Subcutaneous abdominal adipose tissue (tissue), 5 donors: ENCODE data around the gene C9orf50.

ENCODE experiments used
- H3K27ac ChIP-seq: one replicate; pipeline ENCODE4 v1.7.0; 2013; ENCODE audit warnings: low read depth, mild to moderate bottlenecking, inconsistent platforms, low read length, moderate library complexity
- H3K27me3 ChIP-seq, 5 donors: one replicate each; pipeline ENCODE4 v1.7.0; 2013; ENCODE audit warnings: low read length in 5 of 5, inconsistent platforms in 1 of 5; ENCODE audit not compliant: control insufficient read depth in 5 of 5, insufficient read depth in 4 of 5
- H3K36me3 ChIP-seq, 5 donors: one replicate each; pipeline ENCODE4 v1.7.0; 2013; ENCODE audit warnings: low read length in 5 of 5; ENCODE audit not compliant: control insufficient read depth in 5 of 5, insufficient read depth in 5 of 5
- H3K4me1 ChIP-seq, 5 donors: one replicate each; pipeline ENCODE4 v1.7.0; 2013; ENCODE audit warnings: low read length in 5 of 5, mild to moderate bottlenecking in 3 of 5, moderate library complexity in 1 of 5; ENCODE audit not compliant: control insufficient read depth in 5 of 5, insufficient read depth in 5 of 5
- H3K4me3 ChIP-seq, 5 donors: one replicate each; pipeline ENCODE4 v1.7.0; 2013; ENCODE audit warnings: low read length in 5 of 5, low read depth in 1 of 5
- H3K9ac ChIP-seq, 5 donors: one replicate each; pipeline ENCODE4 v1.7.0; 2013; ENCODE audit warnings: low read length in 5 of 5, mild to moderate bottlenecking in 4 of 5, moderate library complexity in 3 of 5
- H3K9me3 ChIP-seq, 5 donors: one replicate each; pipeline ENCODE4 v1.7.0; 2013; ENCODE audit warnings: low read length in 5 of 5; ENCODE audit not compliant: control insufficient read depth in 5 of 5
- donor health status: healthy.
- donor health status: healthy.
- donor health status: healthy.
- donor health status: healthy.
- donor health status: healthy.

The C9orf50 gene

GRCh38 chr9:129648764-129649115 lies 27.8 kb upstream of the C9orf50 start:
- Histone ChIP-seq H3K9ac (no peak overlapping the region), H3K9me3 (no peaks in the 10 kb centered on the region), H3K27me3 (no peaks in the 10 kb centered on the region), H3K4me1 (peaks cover 0 to 5% (median 5%) of the 10 kb centered on the region in 5 donors), H3K36me3 (no peaks in the 10 kb centered on the region), H3K27ac (no peak overlapping the region), H3K4me3 (no peak overlapping the region)

DNA sequence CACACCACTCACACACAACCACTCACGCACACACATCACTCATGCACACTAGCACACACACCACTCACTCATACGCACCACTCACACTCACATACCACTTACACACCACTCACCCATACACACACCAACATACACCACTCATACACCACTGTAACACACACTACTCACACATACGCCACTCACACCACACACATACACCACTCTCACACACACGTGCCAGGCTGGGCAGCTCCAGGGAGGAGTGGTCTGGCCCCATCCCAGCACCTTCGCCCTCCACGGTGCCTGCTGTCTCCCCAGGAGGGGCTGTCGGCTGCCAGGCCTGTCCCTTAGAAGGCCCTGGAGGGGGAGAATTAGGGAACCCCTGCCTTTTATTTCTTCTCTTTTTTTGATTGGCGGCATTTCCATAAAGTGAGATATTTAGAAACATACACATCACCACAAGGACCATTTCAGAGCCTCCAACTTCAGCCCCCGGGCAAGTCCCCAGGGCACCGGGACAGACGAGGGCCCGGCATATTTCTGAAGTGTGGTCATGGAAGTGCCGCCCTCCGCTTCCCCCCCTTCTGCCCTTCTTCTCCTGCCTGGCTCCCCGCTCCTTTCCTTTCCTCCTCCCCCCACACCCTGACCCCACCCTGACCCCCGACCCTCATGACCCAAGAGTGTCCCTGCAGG lies 27.3 kb upstream of the C9orf50 start:
- no peak overlapping the region for H3K9ac ChIP-seq
- peaks cover 0 to 5% (median 5%) of the 10 kb centered on the region in 5 donors for H3K4me1 ChIP-seq
- H3K9me3 ChIP-seq, result no peaks in the 10 kb centered on the region
- no peaks in the 10 kb centered on the region for H3K36me3 ChIP-seq
- no peak overlapping the region for H3K27ac ChIP-seq
- H3K27me3 ChIP-seq, result no peaks in the 10 kb centered on the region
- H3K4me3 ChIP-seq, result no peak overlapping the region

DNA sequence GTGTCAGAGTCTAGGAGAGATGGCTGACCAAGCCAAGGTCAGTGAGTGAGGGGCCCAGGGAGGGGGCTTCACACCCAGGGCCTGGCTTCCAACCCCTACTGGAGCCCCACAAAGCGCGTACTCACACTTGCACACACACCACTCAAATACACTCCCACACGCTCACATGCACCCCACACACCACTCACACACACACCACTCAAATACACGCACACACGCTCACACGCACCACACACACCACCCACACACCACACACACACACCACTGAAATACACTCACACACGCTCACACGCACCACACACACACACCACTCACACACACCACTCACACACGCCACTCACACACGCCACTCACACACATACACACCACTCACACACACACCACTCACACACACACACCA lies 26.7 kb upstream of the C9orf50 start:
- Histone ChIP-seq H3K36me3 (no peaks in the 10 kb centered on the region), H3K4me1 (peaks cover 0 to 6% (median 5%) of the 10 kb centered on the region in 5 donors), H3K9me3 (no peaks in the 10 kb centered on the region), H3K27me3 (no peaks in the 10 kb centered on the region), H3K27ac (no peak overlapping the region), H3K4me3 (no peak overlapping the region), H3K9ac (no peak overlapping the region)

DNA sequence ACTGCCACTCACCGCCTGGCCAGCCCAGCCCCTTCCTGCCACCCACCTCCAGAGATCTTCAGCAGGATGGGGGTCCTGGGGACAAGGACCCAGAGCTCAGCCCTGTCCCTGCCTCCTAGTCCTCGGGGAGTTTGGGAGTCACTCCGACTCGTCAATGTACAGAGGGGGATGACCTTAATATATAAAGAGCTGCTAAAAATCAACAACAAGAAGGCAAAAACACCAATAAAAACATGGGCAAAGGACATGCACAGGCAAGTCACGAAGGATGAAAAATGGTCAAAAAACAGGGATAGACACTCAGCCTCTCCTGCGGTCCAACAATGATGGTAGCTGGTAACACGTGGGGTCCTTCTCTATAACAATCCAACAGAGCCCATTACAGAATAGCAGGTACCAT lies 25.8 kb upstream of the C9orf50 start:
- Histone ChIP-seq H3K4me3 (no peak overlapping the region), H3K27ac (no peak overlapping the region), H3K27me3 (no peaks in the 10 kb centered on the region)

DNA sequence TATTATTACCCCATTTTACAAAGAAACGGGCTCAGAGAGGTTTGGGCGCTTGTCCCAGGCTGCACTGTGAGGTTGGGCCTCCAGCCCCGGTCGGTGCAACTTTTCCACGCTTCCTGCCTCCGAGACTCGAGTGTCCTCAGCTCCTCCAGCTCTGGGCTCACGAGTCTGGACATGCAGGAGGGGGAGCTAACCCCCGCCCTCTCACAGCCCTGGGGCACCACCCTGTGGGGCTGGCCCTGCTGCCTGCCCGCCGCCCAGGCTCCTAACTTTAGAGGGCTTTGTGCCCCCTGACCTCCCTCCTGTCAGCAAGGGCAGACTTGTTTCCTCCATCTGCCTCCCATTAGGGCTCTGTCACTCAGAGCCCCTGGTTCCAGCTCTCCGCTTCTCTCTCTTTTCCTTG lies 25.4 kb upstream of the C9orf50 start:
- no peaks in the 10 kb centered on the region for H3K27me3 ChIP-seq
- no peaks in the 10 kb centered on the region for H3K9me3 ChIP-seq
- no peak overlapping the region for H3K9ac ChIP-seq
- peaks cover under 1 to 15% (median 10%) of the 10 kb centered on the region in 5 donors for H3K4me1 ChIP-seq
- no peak overlapping the region for H3K27ac ChIP-seq
- no peaks in the 10 kb centered on the region for H3K36me3 ChIP-seq
- H3K4me3 ChIP-seq, result no peak overlapping the region

More for the DNA sequence above, 25.8 kb upstream of the C9orf50 start:
- Histone ChIP-seq H3K4me1 (peaks cover 0 to 10% (median 6%) of the 10 kb centered on the region in 5 donors), H3K9me3 (no peaks in the 10 kb centered on the region), H3K9ac (no peak overlapping the region), H3K36me3 (no peaks in the 10 kb centered on the region)

- peaks cover 10 to 28% (median 24%) of the 10 kb centered on the region in 5 donors for H3K4me1 ChIP-seq
- no peaks in the 10 kb centered on the region for H3K27me3 ChIP-seq
- no peak overlapping the region for H3K9ac ChIP-seq
- no peaks in the 10 kb centered on the region for H3K9me3 ChIP-seq
- no peak overlapping the region for H3K4me3 ChIP-seq
- H3K27ac ChIP-seq, result no peak overlapping the region
- H3K36me3 ChIP-seq, result no peaks in the 10 kb centered on the region
These were observed 24.0 kb upstream of the C9orf50 start for GRCh38 chr9:129644902-129645301.

GRCh38 chr9:129644365-129644764 lies 23.5 kb upstream of the C9orf50 start:
- Histone ChIP-seq H3K27ac (no peak overlapping the region), H3K9ac (no peak overlapping the region)

GRCh38 chr9:129643706-129644105 lies 22.8 kb upstream of the C9orf50 start:
- Histone ChIP-seq H3K9ac (no peak overlapping the region), H3K27ac (no peak overlapping the region)

More at GRCh38 chr9:129644365-129644764, 23.5 kb upstream of the C9orf50 start:
- Histone ChIP-seq H3K36me3 (peaks cover 0 to 4% (median under 1%) of the 10 kb centered on the region in 5 donors), H3K27me3 (no peaks in the 10 kb centered on the region), H3K4me3 (no peak overlapping the region), H3K9me3 (no peaks in the 10 kb centered on the region), H3K4me1 (peaks cover 10 to 31% (median 27%) of the 10 kb centered on the region in 5 donors)

GRCh38 chr9:129641750-129642585 lies 21.1 kb upstream of the C9orf50 start, which contains the start of gene ASB6:
Gene ASB6, minus strand, starts transcription at chr9:129642151. Its CDS starts 152 bp downstream, at chr9:129641999.
- Histone ChIP-seq H3K36me3 (peaks cover 0 to 28% (median 25%) of the 10 kb centered on the region in 5 donors), H3K4me3 (peak within 1 kb of the TSS; percentile 84 to 98 (median 94)), H3K27ac (peak within 1 kb of the TSS; percentile 77)

More at GRCh38 chr9:129643706-129644105, 22.8 kb upstream of the C9orf50 start:
- Histone ChIP-seq H3K9me3 (no peaks in the 10 kb centered on the region), H3K27me3 (no peaks in the 10 kb centered on the region), H3K4me1 (peaks cover 10 to 31% (median 27%) of the 10 kb centered on the region in 5 donors), H3K4me3 (no peak overlapping the region), H3K36me3 (peaks cover 0 to 11% (median 7%) of the 10 kb centered on the region in 5 donors)

More at GRCh38 chr9:129641750-129642585, 21.1 kb upstream of the C9orf50 start, which contains the start of gene ASB6:
- H3K27me3 ChIP-seq, result no peaks in the 10 kb centered on the region
- H3K9ac ChIP-seq, result peak within 1 kb of the TSS; percentile 82 to 94 (median 90)
- no peaks in the 10 kb centered on the region for H3K9me3 ChIP-seq
- peaks cover 10 to 27% (median 26%) of the 10 kb centered on the region in 5 donors for H3K4me1 ChIP-seq
